ENCODE data around the gene RAPSN.

DNA sequence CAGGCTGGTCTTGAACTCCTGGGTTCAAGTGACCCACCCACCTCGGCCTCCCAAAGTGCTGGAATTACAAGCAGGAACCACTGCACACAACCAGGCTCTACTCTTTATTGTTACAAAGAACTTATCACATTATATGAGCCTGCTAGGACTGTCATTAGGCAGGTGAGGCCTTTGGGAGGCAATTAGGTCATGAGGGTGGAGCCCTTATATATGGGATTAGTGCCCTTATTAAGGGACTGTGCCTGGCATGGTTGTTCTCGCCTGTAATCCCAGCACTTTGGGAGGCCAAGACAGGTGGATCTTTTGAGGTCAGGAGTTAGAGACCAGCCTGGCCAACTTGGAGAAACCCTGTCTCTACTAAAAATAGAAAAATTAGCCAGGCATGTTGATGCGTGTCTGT is 12.2 kb downstream of the RAPSN start:
- TF ChIP-seq, protein P1, sequence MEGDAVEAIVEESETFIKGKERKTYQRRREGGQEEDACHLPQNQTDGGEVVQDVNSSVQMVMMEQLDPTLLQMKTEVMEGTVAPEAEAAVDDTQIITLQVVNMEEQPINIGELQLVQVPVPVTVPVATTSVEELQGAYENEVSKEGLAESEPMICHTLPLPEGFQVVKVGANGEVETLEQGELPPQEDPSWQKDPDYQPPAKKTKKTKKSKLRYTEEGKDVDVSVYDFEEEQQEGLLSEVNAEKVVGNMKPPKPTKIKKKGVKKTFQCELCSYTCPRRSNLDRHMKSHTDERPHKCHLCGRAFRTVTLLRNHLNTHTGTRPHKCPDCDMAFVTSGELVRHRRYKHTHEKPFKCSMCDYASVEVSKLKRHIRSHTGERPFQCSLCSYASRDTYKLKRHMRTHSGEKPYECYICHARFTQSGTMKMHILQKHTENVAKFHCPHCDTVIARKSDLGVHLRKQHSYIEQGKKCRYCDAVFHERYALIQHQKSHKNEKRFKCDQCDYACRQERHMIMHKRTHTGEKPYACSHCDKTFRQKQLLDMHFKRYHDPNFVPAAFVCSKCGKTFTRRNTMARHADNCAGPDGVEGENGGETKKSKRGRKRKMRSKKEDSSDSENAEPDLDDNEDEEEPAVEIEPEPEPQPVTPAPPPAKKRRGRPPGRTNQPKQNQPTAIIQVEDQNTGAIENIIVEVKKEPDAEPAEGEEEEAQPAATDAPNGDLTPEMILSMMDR (conservative IDR thresholded peaks at IDR 0.05; ENCODE audit: low read depth, low read length): no peak
- TF ChIP-seq EZH2 (IDR thresholded peaks at IDR 0.05; ENCODE audit: borderline replicate concordance, low read depth, low read length, poor library complexity, severe bottlenecking): no peak
